Renal pelvis (tissue), 4 donors: ENCODE data around the gene ALK. TPM values are rescaled to one million over a fixed set of nuclear protein-coding genes. Genes with fewer than 3 reads are reported as not detected.
"Not testable (repeated sequence)": the region's sequence is repeated elsewhere in the genome, so short reads cannot be mapped to it uniquely, and the experiment has no call there.

Source experiments
- DNase-seq: peaks from one replicate; pipeline ENCODE4 v3.0.0-alpha.2; 2013
- polyA plus RNA-seq, 3 donors: library from polyadenylated mRNA; unstranded; fragments of 120-200 nt; gene quantifications; one replicate each; pipeline ENCODE4 v1.2.1, GENCODE V29; 2013; ENCODE audit not compliant: insufficient read length in 3 of 3

Gene ALK
- polyA plus RNA-seq, 3 donors: 0.22 to 0.55 (median 0.36) TPM

GRCh38 chr2:29755829-29756228 lies 165.6 kb downstream of the ALK start:
- DNase-seq: no peak

- no peak for DNase-seq
These were observed 166.2 kb downstream of the ALK start for GRCh38 chr2:29755233-29755632.

GRCh38 chr2:29753671-29754444 lies 167.5 kb downstream of the ALK start:
- no peak for DNase-seq

- no peak for DNase-seq
These were observed 170.0 kb downstream of the ALK start for GRCh38 chr2:29751390-29751789.

GRCh38 chr2:29750463-29750862 lies 170.9 kb downstream of the ALK start:
- not testable (repeated sequence) for DNase-seq

- DNase-seq: no peak
These were observed 171.5 kb downstream of the ALK start for GRCh38 chr2:29749843-29750242.

GRCh38 chr2:29749041-29749440 lies 172.3 kb downstream of the ALK start:
- no peak for DNase-seq

- no peak for DNase-seq
These were observed 173.5 kb downstream of the ALK start for GRCh38 chr2:29747786-29748470.

- no peak for DNase-seq
These were observed 176.4 kb downstream of the ALK start for GRCh38 chr2:29744976-29745375.

- DNase-seq: no peak
These were observed 177.9 kb downstream of the ALK start for GRCh38 chr2:29743516-29743915.

- DNase-seq: no peak
These were observed 178.7 kb downstream of the ALK start for GRCh38 chr2:29742656-29743055.

- no peak for DNase-seq
These were observed 180.3 kb downstream of the ALK start for GRCh38 chr2:29741132-29741531.

- no peak for DNase-seq
These were observed 187.4 kb downstream of the ALK start for GRCh38 chr2:29733965-29734364.

- no peak for DNase-seq
These were observed 188.2 kb downstream of the ALK start for GRCh38 chr2:29733213-29733612.

GRCh38 chr2:29731948-29732347 lies 189.4 kb downstream of the ALK start:
- DNase-seq: no peak

GRCh38 chr2:29729932-29730331 lies 191.5 kb downstream of the ALK start:
- no peak for DNase-seq

- DNase-seq: no peak
These were observed 192.0 kb downstream of the ALK start for GRCh38 chr2:29729401-29729800.

GRCh38 chr2:29726976-29727375 lies 194.4 kb downstream of the ALK start:
- no peak for DNase-seq

GRCh38 chr2:29725610-29726009 lies 195.8 kb downstream of the ALK start:
- no peak for DNase-seq

GRCh38 chr2:29724282-29724681 lies 197.1 kb downstream of the ALK start:
- no peak for DNase-seq

- DNase-seq: no peak
These were observed 198.0 kb downstream of the ALK start for GRCh38 chr2:29723255-29724001.

GRCh38 chr2:29719639-29720038 lies 201.7 kb downstream of the ALK start:
- DNase-seq: no peak
